H9 (cell line): ENCODE measurements around the gene CCNQ. TPM values are rescaled to one million over a fixed set of nuclear protein-coding genes. Genes with fewer than 3 reads are reported as not detected.

ENCODE experiments used
- DNase-seq: peaks from one replicate; pipeline ENCODE4 v3.0.0-alpha.2; 2017
- H2AFZ ChIP-seq: one replicate; pipeline ENCODE4 v1.6.1; 2013; ENCODE audit warnings: mild to moderate bottlenecking, low read length, control low read depth, moderate library complexity
- H2AK5ac ChIP-seq: 2 replicates; pipeline ENCODE4 v1.6.1; 2013; ENCODE audit warnings: low read length, control low read depth, mixed read lengths; ENCODE audit not compliant: insufficient read length
- H2BK120ac ChIP-seq: one replicate; pipeline ENCODE4 v1.6.1; 2013; ENCODE audit warnings: low read depth, mild to moderate bottlenecking, low read length, control low read depth, inconsistent platforms; ENCODE audit not compliant: poor library complexity, severe bottlenecking
- H2BK12ac ChIP-seq: 2 replicates; pipeline ENCODE4 v1.6.1; 2013; ENCODE audit warnings: low read length, control low read depth, mixed read lengths, low read depth; ENCODE audit not compliant: insufficient read length
- H2BK15ac ChIP-seq: 2 replicates; pipeline ENCODE4 v1.6.1; 2013; ENCODE audit warnings: low read depth, low read length, control low read depth
- H2BK20ac ChIP-seq: one replicate; pipeline ENCODE4 v1.6.1; 2013; ENCODE audit warnings: low read depth, mild to moderate bottlenecking, low read length, control low read depth, inconsistent platforms; ENCODE audit not compliant: poor library complexity, severe bottlenecking
- H2BK5ac ChIP-seq: 2 replicates; pipeline ENCODE4 v1.6.1; 2013; ENCODE audit warnings: low read length, control low read depth, mixed read lengths; ENCODE audit not compliant: insufficient read length
- H3K14ac ChIP-seq: 2 replicates; pipeline ENCODE4 v1.6.1; 2013; ENCODE audit warnings: low read length, control low read depth; ENCODE audit not compliant: insufficient read depth
- H3K18ac ChIP-seq: 2 replicates; pipeline ENCODE4 v1.6.1; 2013; ENCODE audit warnings: low read depth, mild to moderate bottlenecking, mixed read lengths, low read length, control low read depth; ENCODE audit not compliant: insufficient read length
- H3K23ac ChIP-seq: 2 replicates; pipeline ENCODE4 v1.6.1; 2013; ENCODE audit warnings: low read length, control low read depth, mixed read lengths, low read depth; ENCODE audit not compliant: insufficient read length
- H3K23me2 ChIP-seq: 2 replicates; pipeline ENCODE4 v1.6.1; 2013; ENCODE audit warnings: low read depth, mild to moderate bottlenecking, mixed read lengths, low read length, control low read depth; ENCODE audit not compliant: insufficient read length, poor library complexity, severe bottlenecking
- H3K27ac ChIP-seq: 2 replicates; pipeline ENCODE4 v1.5.1; 2013; ENCODE audit warnings: low read length, control low read depth, mixed read lengths, low read depth; ENCODE audit not compliant: insufficient read length
- H3K27me3 ChIP-seq: 2 replicates; pipeline ENCODE4 v1.6.1; 2013; ENCODE audit warnings: low read length, control low read depth, inconsistent platforms; ENCODE audit not compliant: insufficient read depth
- H3K4ac ChIP-seq: 2 replicates; pipeline ENCODE4 v1.6.1; 2013; ENCODE audit warnings: low read depth, mild to moderate bottlenecking, control low read depth, inconsistent platforms, low read length, moderate library complexity
- H3K4me1 ChIP-seq: 2 replicates; pipeline ENCODE4 v1.6.1; 2013; ENCODE audit warnings: low read length, control low read depth, inconsistent platforms; ENCODE audit not compliant: insufficient read depth
- H3K4me2 ChIP-seq: 2 replicates; pipeline ENCODE4 v1.6.1; 2013; ENCODE audit warnings: low read length, control low read depth, mixed read lengths; ENCODE audit not compliant: insufficient read length, insufficient read depth
- H3K56ac ChIP-seq: 2 replicates; pipeline ENCODE4 v1.6.1; 2013; ENCODE audit warnings: low read depth, mild to moderate bottlenecking, mixed read lengths, low read length, control low read depth; ENCODE audit not compliant: insufficient read length
- H3K79me1 ChIP-seq: 2 replicates; pipeline ENCODE4 v1.6.1; 2013; ENCODE audit warnings: low read depth, mild to moderate bottlenecking, moderate library complexity, low read length, control low read depth, inconsistent platforms; ENCODE audit not compliant: insufficient read depth, poor library complexity, severe bottlenecking
- H3K79me2 ChIP-seq: 2 replicates; pipeline ENCODE4 v1.6.1; 2013; ENCODE audit warnings: low read length, control low read depth, inconsistent platforms; ENCODE audit not compliant: insufficient read depth
- H3K9ac ChIP-seq: 2 replicates; pipeline ENCODE4 v1.6.1; 2013; ENCODE audit warnings: low read length, control low read depth, mixed read lengths; ENCODE audit not compliant: insufficient read length; ENCODE audit errors: extremely low read depth
- H3K9me3 ChIP-seq: one replicate; pipeline ENCODE4 v1.6.1; 2013; ENCODE audit warnings: low read depth, low read length, inconsistent platforms; ENCODE audit not compliant: control insufficient read depth
- H3T11ph ChIP-seq: one replicate; pipeline ENCODE4 v1.6.1; 2013; ENCODE audit warnings: mild to moderate bottlenecking, low read length, control low read depth, inconsistent platforms
- H4K20me1 ChIP-seq: one replicate; pipeline ENCODE4 v1.6.1; 2013; ENCODE audit not compliant: control insufficient read depth, insufficient read length, insufficient read depth
- H4K5ac ChIP-seq: 2 replicates; pipeline ENCODE4 v1.6.1; 2013; ENCODE audit warnings: low read depth, mild to moderate bottlenecking, mixed read lengths, low read length, control low read depth; ENCODE audit not compliant: insufficient read length
- H4K8ac ChIP-seq: replicated peaks from 2 replicates; pipeline ENCODE4 v1.6.1; 2013; ENCODE audit warnings: low read length, control low read depth, mixed read lengths, low read depth; ENCODE audit not compliant: insufficient read length
- H4K91ac ChIP-seq: 2 replicates; pipeline ENCODE4 v1.6.1; 2013; ENCODE audit warnings: low read depth, mild to moderate bottlenecking, moderate library complexity, mixed read lengths, low read length, control low read depth; ENCODE audit not compliant: insufficient read length
- H3K27ac Mint-ChIP-seq, 3 experiments: 2 replicates in 2 of 3; 3 replicates in 1 of 3; pipeline ENCODE4 v1.8.0; 2020 to 2021; ENCODE audit warnings: mixed read lengths in 3 of 3, mild to moderate bottlenecking in 1 of 3, moderate library complexity in 1 of 3
- H3K27me3 Mint-ChIP-seq: 2 replicates; pipeline ENCODE4 v1.8.0; 2021; ENCODE audit warnings: low read depth, mild to moderate bottlenecking, moderate library complexity, mixed read lengths
- H3K36me3 Mint-ChIP-seq, 3 experiments: 2 replicates in 2 of 3; 3 replicates in 1 of 3; pipeline ENCODE4 v1.8.0; 2020 to 2021; ENCODE audit warnings: low read depth in 3 of 3, mixed read lengths in 3 of 3; ENCODE audit not compliant: insufficient read depth in 1 of 3
- H3K4me1 Mint-ChIP-seq, 2 experiments: 2 replicates each; pipeline ENCODE4 v1.8.0; 2020; ENCODE audit warnings: mixed read lengths in 2 of 2
- H3K4me3 Mint-ChIP-seq, 2 experiments: 2 replicates in 1 of 2; 3 replicates in 1 of 2; pipeline ENCODE4 v1.8.0; 2020 to 2021; ENCODE audit warnings: mild to moderate bottlenecking in 2 of 2, mixed read lengths in 2 of 2, moderate library complexity in 1 of 2
- H3K9me3 Mint-ChIP-seq, 2 experiments: 2 replicates in 1 of 2; 3 replicates in 1 of 2; pipeline ENCODE4 v1.8.0; 2020; ENCODE audit warnings: mild to moderate bottlenecking in 2 of 2, mixed read lengths in 2 of 2, moderate library complexity in 1 of 2
- WGBS: extraction: QIAGEN DNeasy Blood & Tissue Kit; methylation state at CpG from one replicate; pipeline ENCODE4 v1.1.7; 2013; ENCODE audit warnings: missing lambda C conversion rate, low lambda C conversion rate, mixed read lengths; ENCODE audit not compliant: insufficient read length; ENCODE audit errors: extremely low coverage; 5-methylcytosine and 5-hydroxymethylcytosine counted together
- total RNA-seq: library from RNA; stranded (reverse); gene quantifications from 2 replicates; pipeline ENCODE4 v1.2.1, GENCODE V29; 2021
- TF ChIP-seq, protein P1 (sequence below): fragments of 200-600 bp; sonication (generic); conservative IDR thresholded peaks from 3 replicates; pipeline ENCODE4 v1.8.0; 2021; ENCODE audit warnings: antibody characterized with exemption, mild to moderate bottlenecking

Gene CCNQ
- total RNA-seq, 1 experiment from 2014 or later = 18.4 TPM

DNA sequence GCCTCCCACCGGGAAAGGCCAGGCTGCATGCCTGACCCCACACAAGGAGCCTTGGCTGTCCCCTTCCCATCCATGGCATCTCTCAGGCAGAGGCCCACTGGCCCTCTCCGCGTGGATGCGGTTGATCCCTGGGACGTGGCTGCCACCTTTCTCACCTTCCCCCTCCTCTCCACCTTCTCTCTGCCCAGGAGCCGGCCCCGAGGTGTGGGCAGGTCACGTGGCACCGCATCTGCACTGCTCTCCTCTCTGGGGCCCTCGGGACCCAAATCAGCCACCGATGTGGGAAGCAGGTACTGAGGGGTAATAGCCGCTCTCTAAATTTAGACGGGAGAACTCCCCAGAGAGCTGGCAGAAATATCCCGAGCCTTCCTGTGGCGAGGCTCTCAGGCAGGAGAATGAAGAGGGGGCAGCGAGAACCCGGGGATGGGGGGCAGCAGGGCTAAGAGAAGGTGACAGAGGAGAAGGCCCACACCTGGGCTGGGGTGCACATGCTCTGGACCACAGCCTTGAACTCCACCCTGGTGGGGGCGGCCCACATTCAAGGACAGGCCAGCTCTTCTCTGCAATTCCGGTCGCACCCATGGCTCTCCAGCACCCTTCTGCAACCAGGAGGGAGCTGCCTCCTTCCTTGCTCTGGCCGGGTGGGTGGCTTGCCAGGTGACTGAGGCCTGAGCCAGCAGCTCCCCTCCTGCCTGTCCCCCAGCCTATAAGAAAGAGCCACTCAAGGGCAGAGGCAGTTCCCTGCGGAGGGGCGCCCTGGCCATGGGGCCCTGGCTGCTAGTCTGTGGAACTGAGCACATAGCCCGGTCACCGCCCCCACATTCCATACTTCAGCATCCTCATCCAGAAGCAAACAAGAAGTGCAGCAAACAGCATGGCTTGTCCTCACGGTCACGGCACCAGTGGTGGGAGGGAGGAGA lies 38.4 kb upstream of the CCNQ start:
- Histone ChIP-seq H3K27me3 (peaks cover 5% of the 10 kb centered on the region; the same call in 1 of the 2 replicates), H4K91ac (no peak overlapping the region), H2BK12ac (no peak overlapping the region), H3K56ac (no peak overlapping the region), H3K4me1 (no peaks in the 10 kb centered on the region), H3K14ac (no peak overlapping the region), H3K4ac (no peak overlapping the region), H3K27ac (no peak overlapping the region), H3K9ac (no peak overlapping the region), H3K79me1 (no peaks in the 10 kb centered on the region), H3K4me2 (no peak overlapping the region), H4K8ac (no peak overlapping the region), H2BK15ac (no peak overlapping the region), H2AFZ (no peak overlapping the region), H4K5ac (no peak overlapping the region), H3K9me3 (peaks cover 33% of the 10 kb centered on the region), H2AK5ac (no peak overlapping the region), H3K79me2 (no peaks in the 10 kb centered on the region), H3K18ac (no peak overlapping the region), H3T11ph (no peak overlapping the region), H2BK120ac (no peak overlapping the region), H2BK20ac (no peak overlapping the region), H3K23me2 (no peaks in the 10 kb centered on the region), H4K20me1 (peaks cover 2% of the 10 kb centered on the region), H3K23ac (no peak overlapping the region), H2BK5ac (no peak overlapping the region)
- DNase-seq = no peak
- Mint-ChIP-seq H3K27ac (no peak overlapping the region; a peak in 1 of 7 replicates), H3K9me3 (peaks cover 42 to 76% of the 10 kb centered on the region in 2 experiments), H3K36me3 (peaks cover 0 to 11% (median 2%) of the 10 kb centered on the region in 3 experiments; a peak in 4 of 7 replicates), H3K4me1 (peaks cover 4 to 7% of the 10 kb centered on the region in 2 experiments; a peak in 3 of 4 replicates), H3K27me3 (peaks cover 35% of the 10 kb centered on the region), H3K4me3 (no peak overlapping the region)
- no CpG with 5 or more reads among the region's 27 CpGs for WGBS
- TF ChIP-seq, protein P1, sequence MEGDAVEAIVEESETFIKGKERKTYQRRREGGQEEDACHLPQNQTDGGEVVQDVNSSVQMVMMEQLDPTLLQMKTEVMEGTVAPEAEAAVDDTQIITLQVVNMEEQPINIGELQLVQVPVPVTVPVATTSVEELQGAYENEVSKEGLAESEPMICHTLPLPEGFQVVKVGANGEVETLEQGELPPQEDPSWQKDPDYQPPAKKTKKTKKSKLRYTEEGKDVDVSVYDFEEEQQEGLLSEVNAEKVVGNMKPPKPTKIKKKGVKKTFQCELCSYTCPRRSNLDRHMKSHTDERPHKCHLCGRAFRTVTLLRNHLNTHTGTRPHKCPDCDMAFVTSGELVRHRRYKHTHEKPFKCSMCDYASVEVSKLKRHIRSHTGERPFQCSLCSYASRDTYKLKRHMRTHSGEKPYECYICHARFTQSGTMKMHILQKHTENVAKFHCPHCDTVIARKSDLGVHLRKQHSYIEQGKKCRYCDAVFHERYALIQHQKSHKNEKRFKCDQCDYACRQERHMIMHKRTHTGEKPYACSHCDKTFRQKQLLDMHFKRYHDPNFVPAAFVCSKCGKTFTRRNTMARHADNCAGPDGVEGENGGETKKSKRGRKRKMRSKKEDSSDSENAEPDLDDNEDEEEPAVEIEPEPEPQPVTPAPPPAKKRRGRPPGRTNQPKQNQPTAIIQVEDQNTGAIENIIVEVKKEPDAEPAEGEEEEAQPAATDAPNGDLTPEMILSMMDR = no peak
